Measurements from ENCODE around the gene CYP3A4.

The CYP3A4 gene

GRCh38 chr7:99720800-99721595 lies 63.0 kb downstream of the CYP3A4 start:
- H3K4me3 ChIP-seq (replicated peaks; ENCODE audit: low read depth, low read length) = no peak overlapping the region
- DNase-seq (ENCODE audit: extremely low read depth, low read depth) = no peak
- no peak for TF ChIP-seq CTCF (IDR thresholded peaks at IDR 0.05; ENCODE audit: low read depth, low read length, missing control alignments)

GRCh38 chr7:99719996-99720769 lies 63.8 kb downstream of the CYP3A4 start:
- DNase-seq (ENCODE audit: extremely low read depth, low read depth) = no peak
- H3K4me3 ChIP-seq (replicated peaks; ENCODE audit: low read depth, low read length) = no peak overlapping the region
- TF ChIP-seq CTCF (IDR thresholded peaks at IDR 0.05; ENCODE audit: low read depth, low read length, missing control alignments) = no peak

- H3K4me3 ChIP-seq (replicated peaks; ENCODE audit: low read depth, low read length) = no peak overlapping the region
- no peak for TF ChIP-seq CTCF (IDR thresholded peaks at IDR 0.05; ENCODE audit: low read depth, low read length, missing control alignments)
- DNase-seq (ENCODE audit: extremely low read depth, low read depth) = no peak
Observed at GRCh38 chr7:99713995-99714570, 69.9 kb downstream of the CYP3A4 start.

- no peak for TF ChIP-seq CTCF (IDR thresholded peaks at IDR 0.05; ENCODE audit: low read depth, low read length, missing control alignments)
- no peak overlapping the region for H3K4me3 ChIP-seq (replicated peaks; ENCODE audit: low read depth, low read length)
- no peak for DNase-seq (ENCODE audit: extremely low read depth, low read depth)
Observed at GRCh38 chr7:99709838-99710578, 74.0 kb downstream of the CYP3A4 start.

GRCh38 chr7:99709260-99709659 lies 74.7 kb downstream of the CYP3A4 start:
- TF ChIP-seq CTCF (IDR thresholded peaks at IDR 0.05; ENCODE audit: low read depth, low read length, missing control alignments) = no peak
- H3K4me3 ChIP-seq (replicated peaks; ENCODE audit: low read depth, low read length) = no peak overlapping the region
- no peak for DNase-seq (ENCODE audit: extremely low read depth, low read depth)

- no peak for TF ChIP-seq CTCF (IDR thresholded peaks at IDR 0.05; ENCODE audit: low read depth, low read length, missing control alignments)
- no peak for DNase-seq (ENCODE audit: extremely low read depth, low read depth)
- no peak overlapping the region for H3K4me3 ChIP-seq (replicated peaks; ENCODE audit: low read depth, low read length)
Observed at GRCh38 chr7:99707096-99707495, 76.9 kb downstream of the CYP3A4 start.
